ENCODE results near the gene LHFPL6.
A peak's percentile ranks its signal among the peaks of the same experiment; 100 is the strongest.
"Not testable (repeated sequence)": the region's sequence is repeated elsewhere in the genome, so short reads cannot be mapped to it uniquely, and the experiment has no call there.

The LHFPL6 gene

DNA sequence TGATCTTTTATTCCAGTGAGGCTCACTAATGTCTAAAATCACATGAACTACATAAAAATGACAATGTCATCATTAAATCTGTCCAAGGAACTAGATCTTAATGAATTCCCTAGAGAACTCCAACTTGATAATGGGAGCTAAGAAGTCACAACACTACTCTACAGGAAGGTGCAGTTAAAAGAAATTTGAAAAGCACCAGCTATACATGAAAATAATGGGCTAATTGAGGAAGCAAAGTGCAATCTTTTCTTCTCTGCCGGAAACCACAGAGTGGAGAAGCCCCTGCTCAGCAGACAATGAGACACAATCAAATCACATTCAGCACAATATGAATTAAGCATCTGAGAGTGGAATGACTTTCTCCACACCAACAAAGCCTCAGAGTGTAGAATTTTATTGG is 261.7 kb downstream of the LHFPL6 start:
- no peak for DNase-seq

DNA sequence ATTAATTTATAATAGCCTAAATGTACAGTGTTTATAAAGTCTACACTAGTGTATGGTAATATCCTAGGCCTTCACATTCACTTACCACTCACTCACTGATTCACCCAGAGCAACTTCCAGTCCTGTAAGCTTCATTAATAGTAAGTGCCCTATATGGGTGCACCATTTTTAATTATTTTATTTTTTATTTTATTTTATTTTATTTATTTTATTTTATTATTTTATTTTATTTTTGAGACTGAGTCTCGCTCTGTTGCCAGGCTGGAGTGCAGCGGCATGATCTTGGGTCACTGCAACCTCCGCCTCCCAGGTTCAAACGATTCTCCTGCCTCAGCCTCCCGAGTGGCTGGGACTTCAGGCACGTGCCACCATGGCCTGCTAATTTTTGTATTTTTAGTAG is 264.9 kb downstream of the LHFPL6 start:
- not testable (repeated sequence) for DNase-seq

- DNase-seq = no peak
These were observed 266.1 kb downstream of the LHFPL6 start for GRCh38 chr13:39336937-39337336.

GRCh38 chr13:39336207-39336606 is 266.8 kb downstream of the LHFPL6 start:
- DNase-seq = no peak

DNA sequence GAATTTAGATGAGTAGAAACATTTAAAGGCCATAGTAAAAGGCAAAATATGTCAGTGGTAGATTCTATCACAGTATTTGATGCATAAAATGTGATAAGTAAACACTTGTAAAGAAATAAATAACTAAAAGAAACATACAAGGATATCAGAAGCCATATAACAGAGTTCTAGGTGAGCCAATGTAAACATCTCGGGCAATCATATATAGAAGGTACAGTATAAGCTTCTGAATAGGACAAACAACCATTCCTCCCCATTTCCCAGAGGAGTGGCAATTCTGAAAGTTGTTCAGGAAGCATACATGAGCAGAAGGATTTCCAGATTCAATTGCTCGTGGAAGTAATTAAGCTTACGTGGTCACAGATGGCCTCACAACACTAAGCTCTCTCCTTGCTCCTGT is 267.3 kb downstream of the LHFPL6 start:
- no peak for DNase-seq

DNA sequence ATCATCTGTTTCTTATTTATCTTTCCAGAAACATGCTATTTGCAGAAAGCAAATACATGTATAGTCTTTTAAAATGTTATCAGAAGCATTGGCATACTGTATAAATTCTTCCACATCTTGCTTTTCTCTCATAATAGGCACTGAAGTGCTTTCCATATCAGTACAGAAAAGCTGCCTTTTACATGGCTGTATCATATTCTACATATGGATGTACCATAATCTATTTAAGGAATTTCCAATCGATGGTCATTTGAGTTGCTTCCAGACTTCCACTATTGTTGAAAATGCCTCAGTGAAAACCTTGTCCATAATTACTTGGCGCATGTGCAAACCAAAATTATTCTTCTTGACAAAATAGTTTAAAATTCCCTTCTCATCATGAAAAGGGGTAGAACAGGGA is 272.5 kb downstream of the LHFPL6 start:
- no peak for DNase-seq

GRCh38 chr13:39329182-39329639 is 273.8 kb downstream of the LHFPL6 start:
- no peak for DNase-seq

GRCh38 chr13:39327172-39327479 is 275.9 kb downstream of the LHFPL6 start:
- no peak for DNase-seq

DNA sequence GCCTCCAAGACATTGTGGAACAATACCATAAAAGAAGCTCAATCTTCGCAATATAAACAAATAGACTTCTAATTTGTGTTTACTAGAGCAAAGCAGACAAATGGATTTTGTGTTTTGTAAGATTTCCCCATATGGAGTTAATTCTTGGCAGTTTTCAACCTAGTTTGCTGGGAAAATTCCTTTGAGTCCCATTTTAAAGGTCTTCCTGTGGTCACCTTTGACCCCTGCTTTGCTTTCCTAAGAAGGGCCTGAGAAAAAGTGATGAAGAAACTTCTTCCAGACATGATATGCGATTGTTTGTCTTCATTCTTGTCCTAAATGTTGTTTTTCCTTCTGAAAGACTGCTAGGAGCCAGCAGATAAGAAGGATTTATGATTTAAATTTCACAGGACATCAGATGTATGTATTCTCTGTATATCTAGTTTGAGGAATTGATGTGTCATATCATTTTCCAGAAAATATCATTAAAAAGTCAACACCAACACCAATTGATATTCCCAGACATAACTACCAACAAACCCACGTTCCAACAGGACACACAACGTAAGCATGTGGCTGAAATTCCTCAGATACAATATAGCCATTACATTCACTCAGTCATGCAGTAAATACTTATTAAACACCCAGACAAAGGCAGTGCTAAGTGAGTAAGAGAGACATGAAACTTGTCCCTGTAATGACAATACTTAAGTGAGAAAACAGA is 276.4 kb downstream of the LHFPL6 start:
- DNase-seq = no peak

- DNase-seq = no peak
These were observed 278.1 kb downstream of the LHFPL6 start for GRCh38 chr13:39324806-39325311.

- no peak for DNase-seq
These were observed 280.0 kb downstream of the LHFPL6 start for GRCh38 chr13:39322836-39323585.

DNA sequence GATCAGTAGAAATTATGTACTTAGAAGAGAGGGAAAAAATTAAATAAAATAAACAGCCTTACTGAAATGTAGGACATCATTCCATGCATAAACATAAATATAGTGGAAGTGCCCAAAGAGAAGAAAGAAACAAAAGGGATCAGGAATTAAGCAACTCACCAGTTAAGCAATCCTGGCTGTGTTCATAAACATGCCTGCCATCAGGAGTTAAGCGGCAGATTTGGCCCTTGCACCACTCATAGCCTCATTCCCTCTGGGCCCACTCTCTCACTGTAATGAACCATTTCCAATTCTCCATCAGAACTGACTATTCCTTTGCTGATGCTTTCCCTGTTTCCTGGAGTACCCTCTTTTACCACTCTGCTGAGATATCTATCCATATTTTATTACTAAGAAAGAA is 281.4 kb downstream of the LHFPL6 start:
- DNase-seq = no peak

GRCh38 chr13:39318161-39318560 is 284.8 kb downstream of the LHFPL6 start:
- no peak for DNase-seq

GRCh38 chr13:39317291-39317690 is 285.7 kb downstream of the LHFPL6 start:
- DNase-seq = no peak

DNA sequence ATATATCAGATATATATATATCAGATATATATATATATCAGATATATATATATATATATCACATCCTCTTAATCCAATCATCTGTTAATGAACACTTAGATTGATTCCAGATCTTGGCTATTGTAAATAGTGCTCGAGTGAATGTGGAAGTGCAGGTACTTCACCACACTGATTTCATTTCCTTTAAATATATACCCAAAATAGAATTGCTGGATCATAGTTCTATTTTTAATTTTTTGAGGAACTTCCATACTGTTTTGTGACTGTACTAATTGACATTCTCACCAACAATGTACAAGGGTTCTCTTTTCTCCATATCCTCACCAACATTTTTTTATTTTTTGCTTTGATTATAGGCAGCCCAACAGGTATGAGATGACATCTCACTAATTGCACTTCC is 287.2 kb downstream of the LHFPL6 start:
- DNase-seq = no peak

- no peak for DNase-seq
These were observed 289.3 kb downstream of the LHFPL6 start for GRCh38 chr13:39313721-39314120.

DNA sequence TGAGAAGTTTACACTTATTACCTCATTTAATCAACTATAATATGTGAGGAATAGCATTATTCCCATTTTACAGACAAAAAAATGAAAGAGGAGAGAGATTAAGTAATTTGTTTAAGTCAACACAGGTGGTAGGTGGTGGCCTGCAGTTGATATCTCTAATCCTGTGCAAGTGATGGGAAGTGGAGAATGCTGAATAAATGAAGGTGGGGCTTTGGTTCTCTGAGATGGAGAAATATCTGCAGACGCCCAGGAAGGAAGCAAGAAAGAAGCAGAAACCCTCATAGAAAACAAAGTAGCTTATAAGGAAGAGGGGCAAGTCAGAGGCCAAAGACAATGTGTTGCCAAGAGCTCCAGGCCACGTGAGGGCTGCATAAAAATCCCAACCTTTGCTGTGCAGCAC is 290.4 kb downstream of the LHFPL6 start:
- no peak for DNase-seq

- no peak for DNase-seq
These were observed 291.4 kb downstream of the LHFPL6 start for GRCh38 chr13:39311619-39312018.

- DNase-seq = no peak
These were observed 292.0 kb downstream of the LHFPL6 start for GRCh38 chr13:39310961-39311360.

GRCh38 chr13:39306639-39307589 is 296.1 kb downstream of the LHFPL6 start:
- DNase-seq = peak; percentile 54

DNA sequence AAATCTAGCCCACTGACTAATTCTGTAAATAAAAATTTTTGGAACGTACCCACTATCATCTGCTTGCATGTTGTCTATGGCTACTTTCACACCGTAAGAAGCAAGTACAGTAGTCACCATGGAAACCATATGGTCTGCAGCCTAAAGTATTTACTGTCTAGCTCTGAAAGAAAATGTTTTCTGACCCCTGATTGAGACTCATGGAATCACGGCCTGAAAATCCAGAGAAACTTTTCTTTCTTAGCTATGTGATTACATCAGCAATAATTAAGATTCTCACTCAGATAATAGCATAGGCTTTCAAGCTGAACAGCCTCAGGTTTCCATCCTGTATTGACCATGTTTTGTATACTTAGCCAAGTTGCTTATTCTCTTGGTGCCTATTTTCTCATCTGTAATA is 300.2 kb downstream of the LHFPL6 start:
- DNase-seq = no peak

DNA sequence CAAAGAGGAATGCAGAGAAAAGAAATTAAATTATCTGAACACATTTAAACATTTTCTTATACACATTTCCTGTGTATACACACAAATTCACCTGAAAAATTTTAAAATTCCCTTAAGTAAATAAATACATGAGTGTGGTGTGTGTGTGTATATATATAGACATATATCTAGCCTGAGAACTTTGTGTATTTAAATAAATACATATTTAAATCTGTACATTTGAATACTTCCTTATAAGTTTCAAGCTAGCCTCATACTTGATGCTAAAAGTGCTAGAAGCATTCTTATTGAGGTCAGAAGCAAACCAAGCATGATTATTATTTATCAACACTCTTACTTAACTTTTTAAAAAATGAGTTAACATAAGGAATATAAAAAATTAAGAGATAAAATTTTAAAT is 304.0 kb downstream of the LHFPL6 start:
- no peak for DNase-seq

- no peak for DNase-seq
These were observed 305.3 kb downstream of the LHFPL6 start for GRCh38 chr13:39297664-39298171.

Data from stimulated activated CD4-positive, alpha-beta T cell treated with anti-CD3 and anti-CD28 coated beads, Interleukin-15, amount 100 ng/mL, for 24 hours (primary cell).